HFF-Myc (cell line): ENCODE data around the gene PCSK4.

Experiments used
- DNase-seq: peaks from one replicate; pipeline ENCODE4 v3.0.0-alpha.2; 2011; ENCODE audit warnings: low read depth; ENCODE audit errors: extremely low read depth
- H3K4me3 ChIP-seq: replicated peaks from 2 replicates; pipeline ENCODE4 v1.5.1; 2011; ENCODE audit warnings: low read depth, mild to moderate bottlenecking, control low read depth, low read length
- CTCF ChIP-seq: IDR thresholded peaks from 2 replicates; pipeline ENCODE4 v1.5.1; 2012; ENCODE audit warnings: mild to moderate bottlenecking, low read depth, low read length, control low read depth; ENCODE audit errors: missing control alignments

The PCSK4 gene

GRCh38 chr19:1475751-1476437 lies 14.3 kb downstream of the PCSK4 start:
- no peak for DNase-seq
- no peak overlapping the region for H3K4me3 ChIP-seq
- TF ChIP-seq CTCF: no peak

GRCh38 chr19:1474765-1475351 lies 15.3 kb downstream of the PCSK4 start:
- no peak for TF ChIP-seq CTCF
- H3K4me3 ChIP-seq: no peak overlapping the region
- no peak for DNase-seq

GRCh38 chr19:1474011-1474764 lies 16.0 kb downstream of the PCSK4 start:
- no peak for DNase-seq
- no peak for TF ChIP-seq CTCF
- H3K4me3 ChIP-seq: no peak overlapping the region

GRCh38 chr19:1473085-1473851 lies 16.9 kb downstream of the PCSK4 start:
- no peak overlapping the region for H3K4me3 ChIP-seq
- DNase-seq: no peak
- TF ChIP-seq CTCF: no peak

GRCh38 chr19:1472231-1473084 lies 17.7 kb downstream of the PCSK4 start:
- no peak for TF ChIP-seq CTCF
- no peak overlapping the region for H3K4me3 ChIP-seq
- DNase-seq: no peak
